Stimulated activated CD4-positive, alpha-beta T cell treated with anti-CD3 and anti-CD28 coated beads, Interleukin-2, amount 100 ng/mL, for 24 hours (primary cell): ENCODE data around the gene SP1.
"Not testable (repeated sequence)": the region's sequence is repeated elsewhere in the genome, so short reads cannot be mapped to it uniquely, and the experiment has no call there.

Source experiments
- DNase-seq, 2 donors: peaks; one replicate each; pipeline ENCODE4 v3.0.0-alpha.2; 2020

Gene SP1

GRCh38 chr12:53365245-53365904, 14.6 kb upstream of the SP1 start:
- DNase-seq, result no peak

GRCh38 chr12:53373554-53374133, 6.3 kb upstream of the SP1 start:
- not testable (repeated sequence) for DNase-seq

GRCh38 chr12:53374277-53374676, 5.7 kb upstream of the SP1 start:
- not testable (repeated sequence) for DNase-seq

- DNase-seq, result no peak
These were observed 3.2 kb upstream of the SP1 start for GRCh38 chr12:53376747-53377146.

GRCh38 chr12:53378222-53378621, 1.8 kb upstream of the SP1 start:
- DNase-seq, result no peak

GRCh38 chr12:53378724-53379388, 1.1 kb upstream of the SP1 start:
- no peak for DNase-seq

- peak; percentile 90 to 92 for DNase-seq
These were observed 430 bp upstream of the SP1 start for GRCh38 chr12:53379389-53380103.

- DNase-seq, result peak in 1 of 2 donors; percentile 6
These were observed 1.1 kb downstream of the SP1 start for GRCh38 chr12:53380794-53381730.

GRCh38 chr12:53381731-53382630, 2.0 kb downstream of the SP1 start:
- DNase-seq, result peak in 1 of 2 donors; percentile 29

GRCh38 chr12:53383258-53383657, 3.3 kb downstream of the SP1 start:
- DNase-seq, result no peak

GRCh38 chr12:53386381-53386780, 6.4 kb downstream of the SP1 start:
- DNase-seq, result not testable (repeated sequence)

- no peak for DNase-seq
These were observed 9.0 kb downstream of the SP1 start for GRCh38 chr12:53388932-53389331.

GRCh38 chr12:53389702-53390101, 9.7 kb downstream of the SP1 start:
- DNase-seq, result no peak

GRCh38 chr12:53391724-53392123, 11.7 kb downstream of the SP1 start:
- no peak for DNase-seq

GRCh38 chr12:53399896-53400295, 19.9 kb downstream of the SP1 start:
- DNase-seq, result no peak

- DNase-seq, result not testable (repeated sequence)
These were observed 22.4 kb downstream of the SP1 start for GRCh38 chr12:53402351-53402750.

- DNase-seq, result no peak
These were observed 22.9 kb downstream of the SP1 start for GRCh38 chr12:53402871-53403270.

- no peak for DNase-seq
These were observed 31.0 kb downstream of the SP1 start for GRCh38 chr12:53410951-53411350.

- no peak for DNase-seq
These were observed 33.7 kb downstream of the SP1 start for GRCh38 chr12:53413485-53414204.

- DNase-seq, result no peak
These were observed 34.9 kb downstream of the SP1 start for GRCh38 chr12:53414756-53415417.
